Urothelium cell line (cell line): ENCODE data around the gene AHRR.

Experiments used
- DNase-seq: peaks from one replicate; pipeline ENCODE4 v3.0.0; 2011; ENCODE audit warnings: low spot score, mixed read lengths
- FAIRE-seq: peaks from 2 replicates; lab custom pipeline; 2011; peaks lifted over from hg19 to GRCh38; lab: Jason Lieb, UNC

The AHRR gene

DNA sequence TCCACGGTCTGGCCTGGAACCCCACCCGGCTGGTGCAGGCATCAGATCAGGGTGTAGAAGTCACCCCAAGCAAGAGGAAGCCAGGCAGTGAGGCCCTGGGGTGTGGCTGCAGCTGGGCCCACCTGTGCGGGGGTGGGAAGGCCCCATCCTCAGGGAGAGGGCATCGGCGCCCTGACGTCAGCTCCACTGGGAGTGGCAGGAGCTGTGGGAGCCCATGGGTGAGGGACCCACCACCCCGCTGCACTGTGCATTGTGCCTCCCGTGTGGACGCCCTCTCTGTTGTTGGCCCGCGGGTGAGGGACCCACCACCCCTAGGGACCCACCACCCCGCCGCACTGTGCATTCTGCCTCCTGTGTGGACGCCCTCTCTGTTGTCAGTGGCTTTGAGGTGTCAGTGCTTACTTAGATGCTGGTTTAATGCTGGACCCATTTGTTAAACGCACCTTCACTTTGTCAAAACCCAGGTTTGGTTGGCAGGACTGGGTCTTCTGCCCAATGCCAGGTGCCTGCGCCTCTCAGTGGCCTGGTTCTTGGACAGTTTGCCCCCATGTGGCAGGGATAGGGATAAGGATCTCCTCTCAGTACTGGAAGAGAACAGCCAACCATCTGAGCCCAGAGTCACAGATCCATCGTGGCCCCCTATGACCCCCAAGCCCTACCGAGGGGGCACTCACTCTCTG is 114.6 kb downstream of the AHRR start:
- DNase-seq (peak; percentile 53), FAIRE-seq (peak; percentile 42)

DNA sequence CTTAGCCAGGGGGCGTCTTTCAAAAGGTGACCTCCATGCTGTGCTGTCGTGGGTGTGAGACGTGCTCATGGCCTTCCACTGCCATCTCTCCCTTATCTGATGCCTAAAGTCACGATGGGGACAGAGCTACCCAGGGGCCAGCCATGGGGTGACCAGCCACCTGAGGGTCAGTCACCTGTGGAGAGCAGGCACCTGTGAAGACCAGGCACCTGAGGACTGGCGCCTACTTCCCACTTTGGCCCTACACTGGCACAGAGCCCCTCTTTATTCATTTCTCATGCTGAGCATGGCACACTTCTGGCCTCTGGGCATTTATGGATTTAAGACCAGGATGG is 115.1 kb downstream of the AHRR start:
- FAIRE-seq (no peak), DNase-seq (no peak)

DNA sequence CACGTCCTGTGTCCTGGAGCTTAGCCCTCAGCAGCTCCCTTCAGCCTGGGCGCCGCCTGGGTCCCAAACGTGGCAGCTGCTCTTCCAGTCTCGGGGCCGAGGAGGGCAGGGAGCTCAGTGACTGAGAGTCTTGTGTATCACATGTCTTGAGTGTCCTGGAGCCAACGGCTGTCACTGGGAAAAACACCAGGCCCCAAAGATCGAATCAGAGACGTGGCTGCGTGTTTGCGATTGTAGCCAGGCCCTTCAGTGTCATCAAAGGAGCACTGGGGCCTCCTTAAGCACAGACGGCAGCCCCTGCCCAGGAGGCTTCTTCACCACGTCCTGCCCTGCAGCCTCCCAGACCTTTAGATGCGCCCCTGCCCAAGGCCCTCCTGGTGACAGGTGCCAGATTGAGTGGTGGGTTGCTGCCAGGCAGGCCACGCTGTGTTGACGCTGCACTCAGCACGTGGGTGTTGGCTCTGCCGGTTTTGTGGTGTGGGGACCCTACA is 115.8 kb downstream of the AHRR start:
- DNase-seq (no peak), FAIRE-seq (no peak)

DNA sequence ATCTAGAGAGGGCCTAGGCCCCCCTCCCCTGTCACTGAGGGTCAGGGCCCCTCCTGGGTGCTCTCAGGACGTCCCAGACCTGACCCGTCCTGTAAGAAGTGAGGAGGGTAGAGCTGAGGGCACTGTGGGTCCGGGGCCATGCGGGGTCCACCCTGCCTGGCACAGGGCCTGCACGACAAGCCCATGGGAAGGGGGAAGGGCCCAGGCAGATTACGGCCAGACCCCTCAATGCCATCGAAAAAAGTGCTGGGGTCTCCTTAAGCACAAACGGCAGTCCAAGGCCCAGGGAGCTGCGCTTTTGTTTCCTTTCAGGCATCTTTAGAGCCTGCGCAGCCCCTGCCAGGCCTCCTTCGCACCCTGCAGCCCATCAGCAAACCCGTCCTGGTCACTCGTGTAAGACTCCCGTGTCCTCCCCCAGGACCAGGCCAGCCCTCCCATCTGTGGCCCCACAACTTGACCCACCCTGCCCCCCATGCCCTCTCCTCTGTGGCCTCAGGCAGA is 117.0 kb downstream of the AHRR start:
- DNase-seq = no peak
- FAIRE-seq = no peak

DNA sequence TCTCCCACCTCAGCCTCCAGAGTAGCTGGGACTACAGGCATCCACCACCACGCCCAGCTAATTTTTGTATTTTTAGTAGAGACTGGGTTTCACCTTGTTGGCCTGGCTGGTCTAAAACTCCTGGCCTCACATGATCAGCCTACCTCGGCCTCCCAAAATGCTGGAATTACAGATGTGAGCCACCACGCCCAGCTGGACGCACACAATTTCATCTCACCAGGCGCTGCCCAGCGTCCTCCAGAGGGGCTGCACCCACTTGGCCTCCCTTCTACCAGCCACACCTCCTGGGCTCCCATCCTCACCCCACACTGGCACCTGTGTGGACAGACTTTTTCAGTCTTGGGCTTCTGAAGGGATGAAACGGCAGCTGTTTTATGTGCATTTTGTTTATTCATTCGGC is 117.7 kb downstream of the AHRR start:
- no peak for FAIRE-seq
- no peak for DNase-seq

DNA sequence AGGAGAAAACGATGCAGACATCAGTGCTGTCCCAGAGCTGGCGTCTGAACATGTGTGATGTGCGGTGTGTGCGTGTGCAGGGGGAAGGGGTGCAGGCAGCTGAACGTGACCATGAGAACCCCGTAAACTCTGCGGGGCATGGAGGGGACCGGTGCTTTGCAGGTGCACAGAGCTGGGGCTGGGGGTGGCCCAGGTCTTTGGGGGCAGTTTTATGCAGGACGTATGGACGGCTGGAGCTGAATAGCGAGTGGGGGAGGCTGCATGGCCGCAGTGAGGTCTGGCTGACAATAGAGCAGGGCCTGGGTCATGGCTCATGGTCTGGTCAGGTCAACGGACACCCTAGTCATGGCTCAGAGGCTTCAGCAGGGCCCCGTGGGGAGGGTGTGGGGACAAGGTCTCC is 118.1 kb downstream of the AHRR start:
- DNase-seq = no peak
- FAIRE-seq = no peak

DNA sequence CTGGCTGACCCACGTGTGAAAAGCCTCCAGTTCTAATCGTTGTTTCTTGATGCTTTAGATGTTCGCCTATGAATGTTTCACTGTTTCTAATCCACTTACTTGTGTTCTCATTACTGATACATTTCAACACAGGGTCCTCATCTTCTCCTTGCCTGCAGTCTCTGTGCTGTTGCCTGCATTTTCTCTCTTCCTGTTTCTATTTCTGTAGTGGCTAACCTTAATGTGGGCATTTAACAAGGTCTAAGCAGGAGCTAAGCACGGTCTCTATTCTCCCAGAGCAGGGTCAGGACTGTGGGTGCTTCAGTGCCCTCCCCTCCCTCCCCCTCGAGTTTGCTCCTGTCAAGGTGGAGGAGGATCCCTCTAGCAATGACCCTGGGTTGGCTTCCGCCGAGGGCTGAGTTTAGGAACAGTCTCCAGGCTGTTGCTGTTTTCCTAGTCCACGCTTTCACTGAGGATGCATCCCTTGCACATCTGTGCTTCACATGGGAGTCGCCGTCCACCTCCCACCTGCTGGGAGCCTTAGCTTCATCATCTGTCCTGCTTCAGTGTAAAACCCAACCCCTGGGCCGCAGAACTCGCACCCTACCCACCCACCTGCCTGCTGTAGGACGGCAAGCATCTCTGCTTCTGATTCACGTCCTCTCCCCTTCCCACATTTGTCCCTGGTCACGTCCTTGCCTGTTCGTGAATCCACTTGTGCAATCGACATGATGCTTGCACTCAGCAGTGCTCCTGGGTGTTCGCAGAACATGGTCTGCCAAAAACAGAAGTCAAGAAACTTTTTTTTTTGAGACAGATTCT is 119.1 kb downstream of the AHRR start:
- DNase-seq = no peak
- FAIRE-seq = no peak

DNA sequence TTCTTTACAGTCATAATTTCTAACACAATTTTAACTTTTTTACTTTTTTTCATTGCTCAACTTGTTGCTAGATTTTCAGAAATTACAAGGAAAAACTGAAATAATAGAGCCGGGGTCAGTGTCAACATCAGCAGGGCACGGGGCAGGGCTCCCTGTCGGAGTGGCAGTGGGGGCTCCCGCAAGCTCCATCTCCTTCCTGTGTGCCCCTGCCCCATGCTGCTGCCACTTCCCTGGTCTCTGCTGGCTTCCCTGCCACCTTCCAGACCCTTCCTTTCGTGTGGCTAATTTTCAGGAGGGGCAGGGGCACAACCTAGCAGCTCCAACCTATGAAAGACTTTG is 120.5 kb downstream of the AHRR start:
- no peak for FAIRE-seq

DNA sequence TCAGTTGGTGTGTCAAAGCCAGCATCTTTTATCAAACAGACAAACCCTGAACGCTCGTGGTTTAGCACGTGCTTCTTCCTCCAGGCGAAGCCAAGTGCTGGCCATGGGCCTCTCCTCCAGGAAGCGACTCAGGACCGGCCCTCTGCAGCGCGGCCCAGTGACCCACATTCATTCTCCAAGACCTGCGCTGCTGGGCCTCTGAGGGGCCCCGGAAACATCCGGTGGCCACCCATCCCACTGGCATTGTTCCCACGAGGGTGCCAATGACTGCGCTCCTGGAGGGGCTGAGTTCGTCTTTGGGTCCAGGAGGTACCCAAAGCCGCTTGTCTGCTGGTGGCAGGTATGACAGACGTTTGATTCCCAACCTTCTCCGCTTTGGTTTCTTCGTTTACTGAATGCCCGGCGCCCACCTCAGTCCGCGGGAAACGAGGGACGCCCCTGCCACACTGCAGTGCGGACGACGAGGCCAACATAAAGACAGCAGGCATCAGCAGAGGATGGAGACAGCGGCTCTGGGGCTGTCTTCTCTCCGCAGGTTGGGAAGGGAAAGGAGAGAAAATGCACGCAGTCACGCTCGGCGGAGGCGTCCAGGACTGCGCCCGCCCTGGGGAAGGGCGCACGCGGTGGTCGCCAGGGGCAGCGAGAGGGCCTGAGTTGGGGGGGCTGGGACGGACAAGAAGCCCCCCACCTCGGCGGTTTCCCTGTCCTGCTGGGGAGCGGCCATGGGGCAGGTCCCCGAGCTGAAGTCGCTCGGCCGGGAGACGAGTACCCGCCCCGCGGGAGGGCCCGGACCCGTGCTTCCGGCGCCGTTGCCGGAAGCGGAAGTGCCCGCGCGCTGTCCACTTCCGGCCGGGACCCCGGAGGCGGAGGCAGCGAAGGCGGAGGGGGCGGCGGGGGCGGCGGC is 121.1 kb downstream of the AHRR start, which contains the start of gene EXOC3:
EXOC3 (plus strand) TSS at position 842 of the 904 bp plus-strand sequence. CDS start 3,030 bp downstream, outside the sequence.
- DNase-seq (peak; percentile 98), FAIRE-seq (no peak)

More for the DNA sequence above, 120.5 kb downstream of the AHRR start:
- DNase-seq = no peak

DNA sequence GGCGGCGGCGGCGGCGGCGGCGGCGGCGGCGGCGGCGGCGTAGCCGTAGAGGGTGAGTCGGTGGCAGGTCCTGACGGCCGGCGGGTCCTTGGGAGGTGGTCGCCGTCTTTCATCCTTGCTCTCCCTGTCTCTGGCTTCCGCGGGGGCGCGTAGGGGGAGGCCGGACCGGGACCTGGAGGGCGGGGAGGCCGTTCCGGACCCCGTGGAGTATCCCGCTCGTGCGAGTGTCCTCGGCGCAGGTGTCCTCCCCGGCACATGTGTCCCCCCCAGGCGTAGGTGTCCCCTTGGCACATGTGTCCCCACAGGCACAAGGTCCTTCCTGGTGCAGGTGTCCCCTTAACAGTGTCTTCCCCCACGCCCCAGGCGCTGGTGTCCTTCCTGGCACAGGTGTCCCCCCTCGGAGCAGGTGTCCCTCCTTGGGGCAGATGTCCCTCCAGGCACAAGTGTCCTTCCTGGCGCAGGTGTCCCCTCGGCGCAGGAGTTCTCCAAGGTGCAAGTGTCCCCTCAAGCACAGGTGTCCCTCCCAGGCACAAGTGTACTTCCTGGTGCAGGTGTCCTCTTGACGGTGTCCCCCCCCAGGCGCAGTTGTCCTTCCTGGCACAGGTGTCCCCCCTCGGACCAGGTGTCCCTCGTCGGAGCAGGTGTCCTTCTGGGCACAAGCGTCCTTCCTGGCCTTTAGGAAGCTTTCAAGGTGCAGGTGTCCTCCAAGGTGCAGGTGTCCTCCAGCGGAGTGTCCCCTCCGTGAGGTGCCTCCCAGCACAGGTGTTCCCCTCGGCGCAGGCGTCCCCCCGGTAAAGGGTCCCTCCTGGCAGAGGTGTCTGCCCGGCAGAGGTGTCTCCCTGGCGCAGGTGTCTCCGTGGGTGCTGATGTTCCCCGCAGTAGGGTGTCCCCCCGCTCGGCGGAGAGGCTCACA is 122.0 kb downstream of the AHRR start:
- DNase-seq (peak; percentile 57), FAIRE-seq (no peak)

DNA sequence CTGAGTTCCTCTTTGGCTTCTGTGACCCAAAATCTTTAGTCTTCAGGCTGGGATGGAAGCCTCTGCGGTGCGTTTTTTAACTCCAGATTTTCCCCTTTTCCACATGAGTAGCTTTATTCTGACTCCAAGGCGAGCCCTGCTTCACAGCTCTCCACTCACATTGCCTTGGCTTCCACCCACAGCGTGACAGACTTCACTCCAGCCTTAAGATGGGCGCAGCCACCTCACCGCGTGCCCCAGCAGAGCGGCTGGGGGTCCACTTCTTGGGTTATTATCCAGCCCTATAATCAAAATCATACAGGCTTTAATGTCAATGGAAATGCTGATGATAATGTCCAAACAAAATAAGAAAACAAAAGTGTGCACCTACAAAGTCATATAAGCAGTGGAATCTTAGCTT is 122.7 kb downstream of the AHRR start:
- DNase-seq (no peak), FAIRE-seq (no peak)

DNA sequence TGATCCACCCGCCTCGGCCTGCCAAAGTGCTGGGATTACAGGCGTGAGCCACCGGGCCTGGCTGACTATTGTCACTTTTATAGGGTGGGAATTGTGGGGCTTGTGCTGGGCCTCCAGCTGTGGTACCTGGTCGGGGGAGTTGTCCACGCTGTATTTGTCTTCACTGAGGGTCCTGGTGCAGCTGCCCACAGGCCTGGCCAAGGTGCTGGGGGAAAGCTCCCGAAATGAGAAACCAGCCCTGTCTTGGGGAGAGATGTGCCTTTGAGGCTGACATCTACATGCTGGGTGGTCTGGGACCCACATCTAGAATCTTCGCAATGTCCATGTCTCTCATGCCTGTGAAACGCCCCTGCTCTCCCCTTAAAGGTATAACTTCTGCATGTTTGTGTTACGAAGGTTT is 124.1 kb downstream of the AHRR start:
- DNase-seq = no peak

DNA sequence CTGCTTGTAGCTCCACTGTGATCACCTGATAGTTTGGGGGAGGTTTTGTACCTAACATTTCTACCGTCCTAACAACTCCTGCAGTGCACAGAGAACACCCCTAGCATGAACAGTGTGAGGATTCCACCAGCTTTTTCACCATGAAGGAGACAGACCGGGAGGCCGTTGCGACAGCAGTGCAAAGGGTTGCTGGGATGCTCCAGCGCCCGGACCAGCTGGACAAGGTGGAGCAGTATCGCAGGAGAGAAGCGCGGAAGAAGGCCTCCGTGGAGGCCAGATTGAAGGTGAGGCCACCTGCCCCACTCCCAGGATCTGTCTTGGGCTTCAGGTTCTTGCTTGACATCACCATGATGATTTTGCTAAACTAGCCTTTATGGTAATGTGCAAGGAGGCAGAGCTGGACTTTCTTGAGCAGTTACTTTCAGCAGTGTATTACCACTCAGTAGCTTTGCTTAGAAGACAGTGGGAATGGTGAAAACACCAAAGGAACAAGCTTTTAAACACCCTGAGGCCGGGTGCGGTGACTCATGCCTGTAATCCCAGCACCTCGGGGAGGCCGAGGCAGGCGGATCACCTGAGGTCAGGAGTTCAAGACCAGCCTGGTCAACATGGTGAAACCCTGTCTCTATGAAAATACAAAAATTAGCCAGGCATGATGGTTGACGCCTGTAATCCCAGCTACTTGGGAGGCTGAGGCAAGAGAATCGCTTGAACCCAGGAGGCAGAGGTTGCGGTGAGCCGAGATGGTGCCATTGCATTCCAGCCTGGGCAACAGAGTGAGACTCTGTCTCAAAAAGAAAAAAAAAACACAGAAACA is 124.8 kb downstream of the AHRR start:
- no peak for DNase-seq
- no peak for FAIRE-seq

More for the DNA sequence above, 124.1 kb downstream of the AHRR start:
- FAIRE-seq = no peak

DNA sequence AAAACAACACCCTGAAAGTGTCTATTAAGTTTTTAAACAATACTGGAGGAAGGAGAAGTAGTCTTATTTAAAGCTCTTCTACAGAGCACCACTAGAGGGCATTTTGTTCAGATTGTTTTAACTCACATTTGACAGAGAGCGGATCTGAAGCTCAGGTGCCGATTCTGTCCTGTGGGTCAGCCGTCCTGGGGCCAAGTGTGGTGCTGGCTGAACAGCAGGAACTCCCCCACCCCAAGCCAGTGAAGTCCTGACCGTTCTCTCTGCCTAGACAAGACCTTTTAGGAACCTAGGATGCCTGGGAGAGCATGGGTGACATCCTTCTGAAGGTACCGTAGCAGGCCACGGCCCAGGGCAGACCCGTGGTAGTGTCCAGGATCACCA is 125.4 kb downstream of the AHRR start:
- DNase-seq (peak; percentile 58), FAIRE-seq (no peak)

DNA sequence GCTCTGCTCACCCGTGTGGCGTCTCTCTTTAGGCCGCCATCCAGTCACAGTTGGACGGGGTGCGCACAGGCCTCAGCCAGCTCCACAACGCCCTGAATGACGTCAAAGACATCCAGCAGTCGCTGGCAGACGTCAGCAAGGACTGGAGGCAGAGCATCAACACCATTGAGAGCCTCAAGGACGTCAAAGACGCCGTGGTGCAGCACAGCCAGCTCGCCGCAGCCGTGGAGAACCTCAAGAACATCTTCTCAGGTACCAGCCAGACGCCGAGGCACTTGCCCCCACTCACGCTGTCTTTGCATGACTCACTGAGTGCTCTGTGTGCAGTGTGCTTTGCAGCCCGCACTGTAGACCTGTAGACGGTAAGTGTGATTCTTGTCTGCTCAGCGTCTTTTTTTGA is 126.0 kb downstream of the AHRR start:
- no peak for DNase-seq
- FAIRE-seq = no peak

DNA sequence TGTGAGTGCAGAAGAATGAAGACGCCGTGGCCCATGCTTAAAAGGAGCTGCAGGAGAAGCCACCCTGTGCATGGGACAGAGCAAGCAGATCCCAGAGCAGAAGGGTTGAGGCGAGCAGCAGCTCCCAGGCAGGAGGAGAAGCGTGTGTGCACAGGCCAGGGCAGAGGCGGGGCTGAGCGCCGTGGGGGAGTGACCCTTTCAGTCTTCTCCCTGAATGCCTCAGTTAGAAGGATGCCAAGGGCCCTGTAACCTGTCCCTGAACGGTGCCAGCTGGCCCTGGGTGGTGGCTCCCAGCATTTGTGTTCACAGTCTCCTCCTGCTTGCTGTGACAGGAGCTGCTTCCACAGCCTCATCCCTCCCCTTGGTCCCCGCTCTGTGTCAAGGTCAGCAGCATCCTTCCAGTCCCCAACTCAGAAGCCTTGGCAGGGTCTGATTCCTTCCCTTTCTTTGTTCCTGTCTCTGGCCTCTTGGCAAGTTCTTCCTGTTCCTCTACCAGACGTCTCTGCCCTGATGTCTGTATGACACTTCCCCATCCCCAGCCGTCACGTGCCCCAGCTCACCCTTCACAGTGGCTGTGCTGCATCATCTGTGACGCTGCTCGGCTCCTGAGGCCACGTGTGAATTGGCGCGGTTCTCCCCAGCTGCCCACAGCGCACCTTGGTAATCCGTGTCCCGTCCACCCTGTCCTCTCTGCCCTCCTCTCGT is 126.7 kb downstream of the AHRR start:
- FAIRE-seq = no peak

DNA sequence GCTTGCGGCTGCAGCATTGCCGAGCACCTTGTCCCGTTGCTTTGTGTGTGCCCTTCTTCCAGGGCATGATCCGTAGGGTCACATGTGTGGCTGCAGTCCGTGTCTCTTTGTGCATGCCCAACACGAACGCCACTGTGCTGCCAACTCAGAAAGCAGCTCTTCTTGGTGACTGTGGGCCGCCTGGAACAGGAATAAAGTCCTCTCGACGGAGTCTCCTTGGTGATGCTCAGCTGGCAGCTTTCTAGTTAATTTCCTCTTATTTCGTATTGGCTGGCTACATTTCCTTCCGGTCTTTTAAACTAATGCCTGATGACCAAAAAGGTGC is 127.2 kb downstream of the AHRR start:
- no peak for DNase-seq
- FAIRE-seq = no peak

More for the DNA sequence above, 126.7 kb downstream of the AHRR start:
- no peak for DNase-seq

DNA sequence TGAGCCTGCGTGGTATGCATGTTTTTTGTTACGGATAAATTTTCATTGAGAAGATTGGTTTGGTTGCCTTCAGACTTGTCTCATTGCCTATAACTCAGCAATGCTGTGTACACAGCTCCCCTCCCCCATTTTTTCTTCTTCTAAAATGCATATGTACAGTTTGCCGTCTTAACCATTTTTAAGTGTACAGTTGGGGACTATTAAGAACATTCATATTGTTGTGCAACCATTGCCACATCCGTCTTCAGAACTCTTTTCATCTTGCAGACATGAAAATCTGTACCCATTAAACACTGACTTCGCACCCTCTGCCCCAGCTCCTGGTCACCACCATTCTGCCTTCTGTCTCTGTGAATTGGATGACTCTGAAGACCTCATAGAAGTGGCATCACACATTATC is 127.6 kb downstream of the AHRR start:
- FAIRE-seq = no peak

More for the DNA sequence above, 127.6 kb downstream of the AHRR start:
- no peak for DNase-seq
